Activated CD4-positive, alpha-beta T cell treated with anti-CD3 and anti-CD28 coated beads, Interleukin-2, Interleukin-6, amounts not matched to agents 100 ng/mL and 50 ng/mL, durations not matched to agents 16 hours and 8 hours (primary cell): Measurements from ENCODE around the gene GUCY1B1.
A peak's percentile ranks its signal among the peaks of the same experiment; 100 is the strongest.

Source experiments
- DNase-seq: peaks from one replicate; pipeline ENCODE4 v3.0.0-alpha.2; 2020

GUCY1B1 gene

GRCh38 chr4:155800685-155801343 lies 42.0 kb downstream of the GUCY1B1 start:
- no peak for DNase-seq

DNA sequence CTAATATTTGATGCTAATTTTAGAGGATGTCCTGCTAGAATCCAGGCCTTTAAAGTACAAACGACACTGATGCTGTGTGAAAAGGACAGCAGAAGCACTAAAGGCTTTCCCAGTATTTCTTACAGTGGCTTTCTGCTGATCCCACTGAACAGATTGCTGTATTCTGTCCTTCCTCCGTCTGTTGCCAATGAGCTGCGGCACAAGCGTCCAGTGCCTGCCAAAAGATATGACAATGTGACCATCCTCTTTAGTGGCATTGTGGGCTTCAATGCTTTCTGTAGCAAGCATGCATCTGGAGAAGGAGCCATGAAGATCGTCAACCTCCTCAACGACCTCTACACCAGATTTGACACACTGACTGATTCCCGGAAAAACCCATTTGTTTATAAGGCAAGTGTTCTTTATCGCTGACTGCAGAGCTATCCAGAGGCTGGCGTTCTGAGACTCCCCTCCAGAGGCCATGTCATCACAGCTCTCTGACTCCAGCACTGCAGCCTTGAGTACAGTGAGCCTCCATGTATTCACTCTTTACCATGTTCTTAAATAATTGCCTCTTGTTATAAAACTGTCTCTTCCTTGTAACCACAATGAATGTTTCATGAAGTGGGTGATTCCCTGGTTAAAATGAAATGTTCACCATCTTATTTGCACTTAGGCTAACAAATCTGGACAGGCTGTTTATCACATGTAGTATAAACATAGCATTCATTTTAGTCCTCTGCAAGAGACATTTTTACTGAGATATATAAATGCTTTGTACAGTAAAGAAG lies 43.6 kb downstream of the GUCY1B1 start:
- DNase-seq: no peak

- no peak for DNase-seq
These were observed 46.2 kb downstream of the GUCY1B1 start for GRCh38 chr4:155805016-155805415.

DNA sequence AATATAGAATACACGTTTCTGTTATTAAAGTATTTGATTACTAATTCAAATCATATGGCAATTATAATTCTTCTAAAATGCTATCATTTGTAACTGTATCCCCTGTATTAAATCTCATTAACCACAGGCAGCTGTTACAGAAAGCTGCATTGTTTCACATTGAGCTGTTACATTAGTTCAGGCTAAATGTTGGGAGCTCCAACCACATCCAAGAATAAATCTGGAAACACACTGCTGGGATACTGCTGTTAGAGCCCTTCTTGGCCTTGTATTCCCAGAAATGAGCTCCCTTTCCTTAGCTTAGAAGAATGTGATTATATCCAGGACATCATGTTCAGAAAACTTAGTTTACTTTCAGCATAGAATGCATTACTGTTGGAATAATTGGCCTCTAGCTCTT lies 48.2 kb downstream of the GUCY1B1 start:
- DNase-seq: no peak

- DNase-seq: peak; percentile 62
These were observed 51.0 kb downstream of the GUCY1B1 start for GRCh38 chr4:155809835-155810234.

GRCh38 chr4:155811083-155811482 lies 52.3 kb downstream of the GUCY1B1 start:
- DNase-seq: no peak

DNA sequence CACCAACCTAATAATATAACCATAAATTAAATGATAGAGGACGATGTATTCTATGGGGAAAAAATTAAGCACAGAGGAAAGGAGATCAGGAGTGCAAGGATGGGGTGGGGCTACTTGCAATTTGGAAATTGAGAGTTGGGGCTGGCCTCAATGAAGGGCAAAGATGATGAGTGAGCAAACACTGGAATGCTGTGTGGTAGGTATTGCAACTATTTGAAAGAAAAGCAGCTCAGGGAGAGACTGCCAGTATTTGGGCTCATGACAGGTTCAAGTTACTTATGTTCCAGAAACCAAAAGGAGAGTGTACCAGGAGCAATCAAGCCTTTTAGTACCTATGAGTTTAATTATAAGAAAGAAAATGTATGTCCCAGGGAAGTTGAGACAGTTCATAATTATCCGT lies 59.8 kb downstream of the GUCY1B1 start:
- DNase-seq: no peak

DNA sequence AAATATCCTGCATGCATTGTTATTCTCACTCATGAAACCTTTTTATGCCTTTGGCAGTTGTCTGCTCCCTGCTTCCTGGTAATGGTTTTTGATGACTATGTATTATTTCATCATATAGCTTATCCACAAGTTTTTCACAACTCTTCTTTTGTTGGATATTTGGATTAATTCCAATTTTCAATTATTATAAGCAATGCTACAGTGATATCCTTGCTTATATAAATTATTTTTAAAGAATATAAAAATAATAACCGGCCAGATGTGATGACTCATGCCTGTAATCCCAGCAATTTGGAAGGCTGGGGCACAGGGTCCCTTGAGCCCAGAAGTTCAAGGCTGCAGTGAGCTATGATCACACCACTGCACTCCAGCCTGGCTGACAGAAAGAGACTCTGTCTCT lies 60.2 kb downstream of the GUCY1B1 start:
- DNase-seq: no peak

GRCh38 chr4:155820887-155821518 lies 62.2 kb downstream of the GUCY1B1 start:
- DNase-seq: no peak

GRCh38 chr4:155822572-155822971 lies 63.8 kb downstream of the GUCY1B1 start:
- DNase-seq: no peak

GRCh38 chr4:155828628-155829027 lies 69.8 kb downstream of the GUCY1B1 start:
- no peak for DNase-seq

- no peak for DNase-seq
These were observed 73.8 kb downstream of the GUCY1B1 start for GRCh38 chr4:155832664-155833063.

DNA sequence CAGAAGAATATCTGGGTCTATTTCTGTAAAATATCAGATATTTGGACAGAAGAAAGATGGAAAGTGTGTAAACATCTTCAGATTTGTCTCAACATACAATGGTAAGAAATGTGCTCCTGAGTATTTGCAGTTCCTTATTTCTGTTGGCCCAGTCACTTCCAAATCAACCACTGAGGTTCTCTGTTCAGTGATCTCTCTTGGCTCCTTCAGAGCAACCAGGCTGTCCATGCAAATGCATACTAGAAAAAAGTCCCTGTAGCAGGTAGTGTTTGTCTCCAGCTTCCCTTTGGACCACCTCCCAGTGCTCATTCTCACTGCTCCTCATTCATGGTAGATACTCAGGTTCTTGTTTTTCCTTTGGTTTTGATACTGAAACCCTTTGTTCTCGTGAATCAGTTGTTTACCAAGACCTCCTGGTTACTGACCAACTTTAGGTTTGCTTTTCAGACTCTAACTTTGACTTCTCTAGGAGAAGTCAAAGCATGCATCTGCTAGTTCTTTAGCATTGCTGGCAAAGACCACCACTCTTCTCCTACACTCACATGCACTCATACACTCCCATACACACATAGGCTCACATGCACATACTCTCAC lies 78.5 kb downstream of the GUCY1B1 start:
- no peak for DNase-seq

- no peak for DNase-seq
These were observed 83.3 kb downstream of the GUCY1B1 start for GRCh38 chr4:155842080-155842479.

DNA sequence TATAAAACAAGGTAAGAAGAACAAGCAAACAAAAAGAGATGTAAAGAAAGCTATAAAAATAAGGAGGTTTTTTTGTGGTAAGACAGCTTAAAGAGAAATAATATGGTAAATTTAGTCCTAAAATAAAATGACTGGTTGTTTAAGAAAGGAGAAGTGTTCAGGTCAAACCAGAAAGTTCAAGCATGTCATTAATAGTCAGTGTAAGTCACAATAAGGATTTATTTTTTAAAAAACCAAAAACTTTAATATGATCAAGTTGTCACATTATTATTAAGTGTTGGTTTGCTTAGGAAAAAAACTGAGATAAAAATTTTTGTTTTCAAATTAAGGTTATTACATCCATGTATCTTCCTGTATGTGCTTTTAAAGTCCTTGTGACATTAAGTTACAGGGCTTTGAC lies 88.1 kb downstream of the GUCY1B1 start:
- DNase-seq: no peak

DNA sequence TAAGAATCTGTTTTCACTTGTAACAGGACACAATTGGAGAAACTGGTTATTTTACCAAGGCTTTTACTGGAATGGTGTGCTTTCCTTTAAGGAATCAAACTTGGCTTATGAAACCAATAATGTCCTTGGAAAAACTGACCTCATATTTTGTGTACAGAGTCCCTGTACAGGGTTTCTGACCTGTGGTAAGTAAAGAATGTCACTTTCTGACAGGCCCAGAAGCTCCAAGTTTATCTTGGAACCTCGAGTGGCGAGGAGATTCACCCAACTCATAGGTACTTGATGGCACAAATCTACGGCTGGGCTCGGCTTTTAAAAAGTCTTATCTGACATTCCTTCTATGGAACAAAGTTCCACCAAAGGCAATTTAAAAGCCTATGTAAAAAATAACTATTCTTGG lies 90.2 kb downstream of the GUCY1B1 start:
- DNase-seq: no peak

DNA sequence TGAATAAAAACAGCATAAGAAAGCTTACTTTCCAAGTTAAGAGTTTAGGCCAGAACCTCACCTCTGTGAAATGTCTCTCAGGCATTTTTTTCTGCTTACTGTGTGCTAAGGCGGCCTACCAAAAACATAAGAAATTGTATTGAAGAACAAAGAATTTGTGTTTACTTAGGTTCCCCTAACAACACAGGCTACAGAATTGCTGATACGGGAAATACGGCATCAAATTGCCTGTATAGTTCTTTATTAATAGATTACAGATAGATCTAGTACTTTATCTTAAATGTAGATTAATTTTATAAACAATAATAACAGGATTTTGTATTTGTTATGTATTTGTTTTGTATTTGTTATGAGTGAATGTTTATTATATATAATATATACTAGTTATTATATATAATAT lies 94.4 kb downstream of the GUCY1B1 start:
- no peak for DNase-seq

GRCh38 chr4:155854582-155855226 lies 95.9 kb downstream of the GUCY1B1 start:
- no peak for DNase-seq

GRCh38 chr4:155855897-155856296 lies 97.1 kb downstream of the GUCY1B1 start:
- no peak for DNase-seq
